DND-41 (cell line): ENCODE measurements around the gene GNAT2.

Experiments used
- EZH2 ChIP-seq: IDR thresholded peaks from 3 replicates; pipeline ENCODE4 v1.6.1; 2012; ENCODE audit warnings: borderline replicate concordance, low read depth, mild to moderate bottlenecking, moderate library complexity, low read length, inconsistent platforms; ENCODE audit not compliant: severe bottlenecking
- TF ChIP-seq, protein P1 (sequence below): IDR thresholded peaks from 2 replicates; pipeline ENCODE4 v1.5.1; 2012; ENCODE audit warnings: borderline replicate concordance, low read length, moderate library complexity, mild to moderate bottlenecking; ENCODE audit not compliant: poor library complexity, severe bottlenecking; ENCODE audit errors: extremely low read depth

DNA sequence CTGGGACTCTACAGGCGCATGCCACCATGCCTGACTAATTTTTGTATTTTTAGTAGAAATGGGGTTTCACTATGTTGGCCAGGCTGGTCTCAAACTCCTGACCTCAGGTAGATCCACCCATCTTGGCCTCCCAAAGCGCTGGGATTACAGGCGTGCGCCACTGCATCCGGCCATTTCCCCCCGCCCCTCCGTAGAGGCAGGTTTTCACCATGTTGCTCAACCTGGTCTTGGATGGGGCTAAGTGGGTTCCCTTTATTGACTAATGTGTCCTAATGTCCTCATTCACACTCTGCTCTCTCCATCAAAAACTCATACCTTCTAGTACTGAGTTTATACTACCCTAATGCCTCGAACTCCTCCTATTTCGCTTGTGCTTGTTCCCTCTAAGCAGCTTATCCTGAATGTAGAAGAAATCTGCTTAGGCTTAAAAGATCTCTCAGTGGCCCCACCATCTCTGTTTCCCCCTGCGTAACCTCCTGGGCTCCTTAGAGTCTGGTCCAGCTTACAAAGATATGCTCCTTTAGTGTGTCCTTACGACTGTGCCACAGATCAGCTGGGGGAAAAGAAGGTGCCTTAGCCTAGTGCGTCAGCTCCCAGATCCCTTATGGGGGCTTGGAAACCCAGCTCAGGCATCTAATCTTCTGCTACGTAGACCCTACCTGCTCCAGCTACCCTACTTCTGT is 8.0 kb downstream of the GNAT2 start:
- TF ChIP-seq, protein P1, sequence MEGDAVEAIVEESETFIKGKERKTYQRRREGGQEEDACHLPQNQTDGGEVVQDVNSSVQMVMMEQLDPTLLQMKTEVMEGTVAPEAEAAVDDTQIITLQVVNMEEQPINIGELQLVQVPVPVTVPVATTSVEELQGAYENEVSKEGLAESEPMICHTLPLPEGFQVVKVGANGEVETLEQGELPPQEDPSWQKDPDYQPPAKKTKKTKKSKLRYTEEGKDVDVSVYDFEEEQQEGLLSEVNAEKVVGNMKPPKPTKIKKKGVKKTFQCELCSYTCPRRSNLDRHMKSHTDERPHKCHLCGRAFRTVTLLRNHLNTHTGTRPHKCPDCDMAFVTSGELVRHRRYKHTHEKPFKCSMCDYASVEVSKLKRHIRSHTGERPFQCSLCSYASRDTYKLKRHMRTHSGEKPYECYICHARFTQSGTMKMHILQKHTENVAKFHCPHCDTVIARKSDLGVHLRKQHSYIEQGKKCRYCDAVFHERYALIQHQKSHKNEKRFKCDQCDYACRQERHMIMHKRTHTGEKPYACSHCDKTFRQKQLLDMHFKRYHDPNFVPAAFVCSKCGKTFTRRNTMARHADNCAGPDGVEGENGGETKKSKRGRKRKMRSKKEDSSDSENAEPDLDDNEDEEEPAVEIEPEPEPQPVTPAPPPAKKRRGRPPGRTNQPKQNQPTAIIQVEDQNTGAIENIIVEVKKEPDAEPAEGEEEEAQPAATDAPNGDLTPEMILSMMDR = no peak
- no peak for TF ChIP-seq EZH2
